ENCODE measurements around the gene XIAP. TPM values are rescaled to one million over a fixed set of nuclear protein-coding genes. Genes with fewer than 3 reads are reported as not detected.

Gene XIAP
- total and polyA plus RNA-seq, 9 of the 15 experiments (the other 6 are each of a cell fraction or from before 2014, with no cell fraction given) = 5.7 to 40.5 (median 19.8) TPM

DNA sequence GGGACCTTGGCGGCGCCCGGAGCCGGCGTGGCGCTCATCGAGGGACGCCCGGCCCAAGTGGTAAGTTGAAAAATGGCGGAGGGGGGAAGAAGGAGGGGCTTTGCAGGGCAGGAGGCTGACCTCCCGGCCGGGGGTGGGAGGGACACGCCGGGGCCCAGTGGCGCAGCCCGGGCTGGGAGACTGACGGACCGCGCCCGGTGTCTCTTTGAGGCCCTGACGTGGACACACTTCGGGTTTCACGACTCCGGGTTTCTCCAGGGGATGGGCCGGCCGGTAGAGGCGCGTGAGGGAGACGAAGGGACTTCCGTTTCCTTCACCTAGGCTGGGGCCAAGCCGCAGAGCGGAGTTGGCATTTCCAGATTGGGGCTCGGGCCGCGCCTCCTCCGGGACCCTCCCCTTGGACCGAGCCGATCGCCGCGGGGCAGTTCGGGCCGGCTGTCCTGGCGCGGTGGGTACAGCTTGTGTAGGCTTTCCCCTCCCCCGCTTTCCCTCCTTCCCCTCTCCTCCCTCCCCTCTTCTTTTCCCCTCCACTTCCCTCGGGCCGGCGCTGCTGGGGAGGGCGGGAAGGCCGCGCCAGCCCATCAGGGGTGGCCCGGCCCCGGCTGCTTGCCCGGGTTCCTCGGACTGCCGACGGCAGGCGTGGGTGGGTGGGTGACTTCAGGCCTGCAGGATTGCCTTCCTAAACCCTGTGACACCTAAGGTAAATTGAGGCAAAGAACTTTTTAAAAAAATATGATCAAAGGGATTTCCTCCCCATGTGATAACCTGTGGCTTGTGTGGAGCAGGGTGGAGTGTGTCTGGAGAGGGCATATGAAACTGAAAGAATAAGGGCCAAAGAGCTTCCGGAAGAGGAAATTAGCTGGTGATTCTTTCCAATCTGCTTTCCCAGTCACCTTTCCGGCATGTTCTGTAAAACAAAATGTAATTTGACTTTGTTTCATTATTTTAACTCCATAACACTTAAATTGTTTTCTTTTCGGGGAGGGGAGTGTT is at the start of gene XIAP (continued):
- TF ChIP-seq NR0B1 (IDR thresholded peaks at IDR 0.05; ENCODE audit: partially characterized antibody) = no peak
- peak; percentile 80 for TF ChIP-seq MYC (IDR thresholded peaks at IDR 0.05; ENCODE audit: low read depth, low read length)
- TF ChIP-seq MYC (CRISPR knock-in tag; IDR thresholded peaks at IDR 0.05; ENCODE audit: borderline replicate concordance, low read depth) = no peak
- 0 out of 2 replicates have a peak, but pooled peaks have one; percentile 53 for TF ChIP-seq RUNX1 (IDR thresholded peaks at IDR 0.05; ENCODE audit: low read depth)
- no peak for TF ChIP-seq ZFP36 (IDR thresholded peaks at IDR 0.05; ENCODE audit: low read depth, low read length, partially characterized antibody)
- TF ChIP-seq POLR2AphosphoS5 (IDR thresholded peaks at IDR 0.05; ENCODE audit: control insufficient read depth, insufficient read depth, low read depth, low read length) = peak; percentile 46
- TF ChIP-seq NR3C1 (CRISPR knock-in tag; IDR thresholded peaks at IDR 0.05) = no peak
- no peak for TF ChIP-seq E2F3 (CRISPR knock-in tag; IDR thresholded peaks at IDR 0.05)
- no peak for TF ChIP-seq DACH1 (IDR thresholded peaks at IDR 0.05; ENCODE audit: partially characterized antibody)
- no peak for TF ChIP-seq SMARCC2 (IDR thresholded peaks at IDR 0.05; ENCODE audit: low read depth)
- 0 out of 2 replicates have a peak, but pooled peaks have one; percentile 9 for TF ChIP-seq SPI1 (IDR thresholded peaks at IDR 0.05; ENCODE audit: borderline replicate concordance, low read depth, low read length)
- TF ChIP-seq ZNF224 (CRISPR knock-in tag; IDR thresholded peaks at IDR 0.05) = no peak
- TF ChIP-seq, protein P1, sequence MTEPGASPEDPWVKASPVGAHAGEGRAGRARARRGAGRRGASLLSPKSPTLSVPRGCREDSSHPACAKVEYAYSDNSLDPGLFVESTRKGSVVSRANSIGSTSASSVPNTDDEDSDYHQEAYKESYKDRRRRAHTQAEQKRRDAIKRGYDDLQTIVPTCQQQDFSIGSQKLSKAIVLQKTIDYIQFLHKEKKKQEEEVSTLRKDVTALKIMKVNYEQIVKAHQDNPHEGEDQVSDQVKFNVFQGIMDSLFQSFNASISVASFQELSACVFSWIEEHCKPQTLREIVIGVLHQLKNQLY (CRISPR knock-in tag; conservative IDR thresholded peaks at IDR 0.05) = no peak
- TF ChIP-seq, protein P2, sequence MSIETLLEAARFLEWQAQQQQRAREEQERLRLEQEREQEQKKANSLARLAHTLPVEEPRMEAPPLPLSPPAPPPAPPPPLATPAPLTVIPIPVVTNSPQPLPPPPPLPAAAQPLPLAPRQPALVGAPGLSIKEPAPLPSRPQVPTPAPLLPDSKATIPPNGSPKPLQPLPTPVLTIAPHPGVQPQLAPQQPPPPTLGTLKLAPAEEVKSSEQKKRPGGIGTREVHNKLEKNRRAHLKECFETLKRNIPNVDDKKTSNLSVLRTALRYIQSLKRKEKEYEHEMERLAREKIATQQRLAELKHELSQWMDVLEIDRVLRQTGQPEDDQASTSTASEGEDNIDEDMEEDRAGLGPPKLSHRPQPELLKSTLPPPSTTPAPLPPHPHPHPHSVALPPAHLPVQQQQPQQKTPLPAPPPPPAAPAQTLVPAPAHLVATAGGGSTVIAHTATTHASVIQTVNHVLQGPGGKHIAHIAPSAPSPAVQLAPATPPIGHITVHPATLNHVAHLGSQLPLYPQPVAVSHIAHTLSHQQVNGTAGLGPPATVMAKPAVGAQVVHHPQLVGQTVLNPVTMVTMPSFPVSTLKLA (conservative IDR thresholded peaks at IDR 0.05) = peak in 1 of 2 experiments; percentile 74; a peak in 3 of 4 replicates
- no peak for TF ChIP-seq CBX2 (IDR thresholded peaks at IDR 0.05; ENCODE audit: insufficient read depth, low read length, poor library complexity, severe bottlenecking)
- TF ChIP-seq MYBL2 (IDR thresholded peaks at IDR 0.05; ENCODE audit: low read depth) = no peak
- TF ChIP-seq MYBL2 (CRISPR knock-in tag; IDR thresholded peaks at IDR 0.05; ENCODE audit: borderline replicate concordance) = no peak
- TF ChIP-seq NELFE (IDR thresholded peaks at IDR 0.05; ENCODE audit: insufficient read depth, insufficient read length) = no peak
- no peak for TF ChIP-seq IRF9 (tag; IDR thresholded peaks at IDR 0.05)
